ENCODE measurements around the gene COP1. TPM values are rescaled to one million over a fixed set of nuclear protein-coding genes. Genes with fewer than 3 reads are reported as not detected.

The COP1 gene
- total and polyA plus RNA-seq, 2 of the 4 experiments (the other 2 are of a cell fraction): 17.8 to 35.0 TPM

DNA sequence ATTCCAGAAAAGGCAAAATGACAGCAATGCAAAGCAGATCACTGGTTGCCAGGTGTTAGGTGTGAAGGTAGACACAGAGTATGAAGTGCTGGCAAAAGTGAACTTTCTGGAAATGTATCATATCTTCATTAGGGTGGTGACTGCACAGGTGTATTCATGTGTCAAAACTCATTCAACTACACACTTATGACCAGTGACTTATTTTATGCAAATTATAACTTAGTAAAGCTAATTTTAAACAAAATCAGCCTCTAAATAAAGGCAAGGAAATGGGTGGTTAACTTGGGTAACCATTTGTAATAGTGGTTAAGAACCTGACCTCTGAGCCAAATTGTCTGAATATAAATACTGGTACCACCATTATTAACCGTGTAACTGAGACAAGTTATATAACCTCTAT is 7.4 kb downstream of the COP1 start:
- H3K4me2 ChIP-seq (ENCODE audit: low read depth, low read length): no peak overlapping the region
- in situ Hi-C loops (cut with MboI; ENCODE audit: low sequenced_read_pairs) (no loop called here), dilution Hi-C loops (cut with HindIII; ENCODE audit: low sequenced_read_pairs, unreplicated experiment) (no loop called here), intact Hi-C loops (cut with micrococcal nuclease) (no loop called here)
- H3K27ac ChIP-seq (ENCODE audit: insufficient read depth, low read length): no peak overlapping the region
- H4K5ac ChIP-seq (ENCODE audit: low read depth, low read length): no peak overlapping the region
- no peak for DNase-seq
- no peak overlapping the region for H3K23ac ChIP-seq (ENCODE audit: low read depth, low read length)
- H3K56ac ChIP-seq (ENCODE audit: extremely low read depth, insufficient read depth, low read length): no peak overlapping the region
- POLR2A ChIA-PET (ENCODE audit: unreplicated experiment): no interaction called here
- H3K4me3 ChIP-seq (ENCODE audit: insufficient read depth, low read depth, low read length): no peak overlapping the region
- H2AK9ac ChIP-seq (replicated peaks; ENCODE audit: low read depth, low read length, poor library complexity): no peak overlapping the region
- BruUV-seq (replicated peaks): no TSS peak
- ATAC-seq (ENCODE audit: low read depth): no peak
- H2BK120ac ChIP-seq (ENCODE audit: low read depth, low read length): no peak overlapping the region
- H3K9me1 ChIP-seq (ENCODE audit: insufficient read depth, low read length): peaks cover 3% of the 10 kb centered on the region; the same call in 1 of the 2 replicates
- no peak overlapping the region for H2BK5ac ChIP-seq (ENCODE audit: low read depth, low read length, poor library complexity, severe bottlenecking)
- no peak for TF ChIP-seq CTCF (conservative IDR thresholded peaks at IDR 0.05; ENCODE audit: low read depth, low read length)
- no peak for TF ChIP-seq RFX5 (IDR thresholded peaks at IDR 0.05; ENCODE audit: low read depth, low read length)
- TF ChIP-seq MXI1 (IDR thresholded peaks at IDR 0.05; ENCODE audit: borderline replicate concordance, low read depth, low read length): no peak
- TF ChIP-seq POLR2A (IDR thresholded peaks at IDR 0.05; ENCODE audit: low read depth, low read length): no peak
- no peak for TF ChIP-seq FOS (IDR thresholded peaks at IDR 0.05; ENCODE audit: low read depth, low read length)
- no peak for TF ChIP-seq RAD21 (IDR thresholded peaks at IDR 0.05; ENCODE audit: low read length)
- TF ChIP-seq CHD1 (IDR thresholded peaks at IDR 0.05; ENCODE audit: low read depth, low read length): no peak
- TF ChIP-seq, protein P1, sequence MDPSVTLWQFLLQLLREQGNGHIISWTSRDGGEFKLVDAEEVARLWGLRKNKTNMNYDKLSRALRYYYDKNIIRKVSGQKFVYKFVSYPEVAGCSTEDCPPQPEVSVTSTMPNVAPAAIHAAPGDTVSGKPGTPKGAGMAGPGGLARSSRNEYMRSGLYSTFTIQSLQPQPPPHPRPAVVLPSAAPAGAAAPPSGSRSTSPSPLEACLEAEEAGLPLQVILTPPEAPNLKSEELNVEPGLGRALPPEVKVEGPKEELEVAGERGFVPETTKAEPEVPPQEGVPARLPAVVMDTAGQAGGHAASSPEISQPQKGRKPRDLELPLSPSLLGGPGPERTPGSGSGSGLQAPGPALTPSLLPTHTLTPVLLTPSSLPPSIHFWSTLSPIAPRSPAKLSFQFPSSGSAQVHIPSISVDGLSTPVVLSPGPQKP (IDR thresholded peaks at IDR 0.05; ENCODE audit: borderline replicate concordance, low read depth, low read length): no peak
- no peak for TF ChIP-seq BHLHE40 (IDR thresholded peaks at IDR 0.05; ENCODE audit: low read depth, low read length)
- no peak for TF ChIP-seq SMC3 (IDR thresholded peaks at IDR 0.05; ENCODE audit: low read depth, low read length)
- no peak for TF ChIP-seq MAFK (IDR thresholded peaks at IDR 0.05; ENCODE audit: low read depth, low read length)
- TF ChIP-seq CEBPB (IDR thresholded peaks at IDR 0.05; ENCODE audit: low read depth, low read length): no peak
- TF ChIP-seq USF2 (IDR thresholded peaks at IDR 0.05; ENCODE audit: low read depth, low read length): no peak
- TF ChIP-seq NFE2L2 (IDR thresholded peaks at IDR 0.05; ENCODE audit: low read depth, low read length): no peak
- no peak overlapping the region for H3K18ac ChIP-seq (ENCODE audit: low read depth, low read length)
- peaks cover 0 to 23% of the 10 kb centered on the region in 2 experiments; a peak in 2 of 4 replicates for H3K79me1 ChIP-seq (ENCODE audit: low read depth in 1 of 2, low read length in 2 of 2)
- no peak overlapping the region for H2BK20ac ChIP-seq (ENCODE audit: low read depth, low read length)
- no CpG with 5 or more reads among the region's 1 CpG for WGBS, 2 experiments (ENCODE audit: extremely low coverage in 2 of 2, insufficient read length in 1 of 2)
- no peak overlapping the region for H3K9ac ChIP-seq (ENCODE audit: low read depth, low read length)
- no peak overlapping the region for H3K14ac ChIP-seq (replicated peaks; ENCODE audit: low read depth, low read length)
- no peak overlapping the region for H2BK15ac ChIP-seq (ENCODE audit: low read depth, low read length)
- no peak overlapping the region for H3K4ac ChIP-seq (ENCODE audit: low read depth, low read length)
- CTCF ChIA-PET: no interaction called here
- peaks cover 55% of the 10 kb centered on the region for H4K20me1 ChIP-seq (ENCODE audit: insufficient read depth, low read length)
- H3K36me3 ChIP-seq (ENCODE audit: control insufficient read depth, insufficient read depth, low read length): no peaks in the 10 kb centered on the region; the same call in 1 of the 2 replicates
- no peaks in the 10 kb centered on the region for H3K9me3 ChIP-seq (ENCODE audit: control insufficient read depth, insufficient read depth, low read length)
- 0 out of 2 replicates have a peak, but pooled peaks cover 2% of the 10 kb centered on the region for H3K4me1 ChIP-seq (ENCODE audit: control insufficient read depth, insufficient read depth, low read length)
- no peak overlapping the region for H4K91ac ChIP-seq (ENCODE audit: insufficient read depth, low read depth, low read length)
- H3K27me3 ChIP-seq (ENCODE audit: control insufficient read depth, insufficient read depth, low read length): no peaks in the 10 kb centered on the region
- H4K8ac ChIP-seq (ENCODE audit: low read depth in 2 of 2, low read length in 2 of 2): no peak overlapping the region
- H2AK5ac ChIP-seq (ENCODE audit: low read depth, low read length): no peak overlapping the region
- H2AFZ ChIP-seq (replicated peaks; ENCODE audit: low read length, poor library complexity): no peak overlapping the region

Measured in IMR-90 (cell line).